Dermis microvascular lymphatic vessel endothelial cell (primary cell): ENCODE data around the gene GSTO1. TPM values are rescaled to one million over a fixed set of nuclear protein-coding genes. Genes with fewer than 3 reads are reported as not detected.

Experiments used
- DNase-seq, 2 donors: peaks; one replicate each; pipeline versions ENCODE4 v3.0.0 to v3.0.0-alpha.2; 2010; ENCODE audit warnings: low read depth in 2 of 2
- total RNA-seq: library from RNA; depleted of rRNA; stranded (reverse); fragments of >200 nt; gene quantifications from 2 replicates; pipeline ENCODE4 v1.2.1, GENCODE V29; 2014

GSTO1 gene
- total RNA-seq, 1 donor from 2014 or later = 267 TPM

DNA sequence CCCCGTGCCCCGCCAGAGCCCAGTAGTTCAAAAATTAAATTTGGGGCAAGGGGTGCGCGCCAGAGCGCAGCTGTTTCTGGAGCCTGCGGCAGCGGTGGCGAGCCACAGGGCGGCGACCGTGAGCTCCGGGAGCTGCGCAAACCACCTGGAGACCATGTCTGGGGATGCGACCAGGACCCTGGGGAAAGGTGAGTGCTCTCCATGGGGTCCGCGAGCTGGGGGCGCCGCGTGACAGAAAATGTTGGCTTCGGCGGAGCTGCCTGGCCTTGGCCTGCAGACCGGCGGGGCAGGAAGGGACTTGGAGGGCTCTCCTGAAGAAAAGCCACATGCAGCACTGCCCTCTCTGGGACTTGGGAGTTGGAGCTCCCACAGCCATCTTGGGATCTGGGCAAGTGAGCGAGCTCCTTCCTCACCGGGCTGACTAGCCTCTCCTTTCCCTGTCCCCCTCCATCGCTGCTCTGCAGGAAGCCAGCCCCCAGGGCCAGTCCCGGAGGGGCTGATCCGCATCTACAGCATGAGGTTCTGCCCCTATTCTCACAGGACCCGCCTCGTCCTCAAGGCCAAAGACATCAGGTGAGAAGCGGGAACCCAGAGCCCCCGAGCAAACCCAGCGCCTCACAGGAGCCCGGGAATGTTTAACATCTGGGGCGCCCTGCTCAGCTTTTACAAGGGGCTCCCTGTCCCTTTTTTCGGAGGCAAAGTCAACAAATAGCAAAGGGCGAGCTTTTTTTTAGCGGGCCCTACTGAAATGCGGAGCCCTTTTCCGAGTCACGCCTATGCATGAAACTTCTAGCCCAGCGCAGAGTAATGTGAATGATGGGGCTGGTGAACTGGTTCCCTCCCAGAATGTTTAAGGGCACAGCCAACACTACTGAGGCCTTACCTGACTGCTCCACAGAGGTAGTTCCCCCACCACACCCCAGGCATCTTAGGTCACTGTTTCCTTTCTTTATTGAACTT is 20.4 kb downstream of the GSTO1 start:
- DNase-seq = peak in 1 of 2 donors; percentile 37

DNA sequence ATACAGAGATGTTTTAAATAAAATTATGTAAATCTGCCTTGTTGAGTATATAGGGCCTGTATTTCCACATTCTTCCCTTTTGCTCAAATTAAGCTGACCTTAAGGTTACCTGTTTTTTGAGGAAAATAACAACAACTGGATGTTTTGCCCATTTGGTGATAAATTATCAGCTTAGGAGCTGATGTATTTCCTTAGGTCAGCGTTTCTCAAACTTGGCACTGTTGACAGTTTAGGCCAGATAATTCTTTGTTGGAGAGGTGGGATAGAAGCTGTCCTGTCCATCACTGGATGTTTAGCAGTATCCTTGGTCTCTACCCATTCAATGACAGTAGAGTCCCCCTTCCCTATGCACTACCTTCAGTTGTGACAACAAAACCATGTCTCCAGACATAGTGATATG is 21.5 kb downstream of the GSTO1 start:
- no peak for DNase-seq

DNA sequence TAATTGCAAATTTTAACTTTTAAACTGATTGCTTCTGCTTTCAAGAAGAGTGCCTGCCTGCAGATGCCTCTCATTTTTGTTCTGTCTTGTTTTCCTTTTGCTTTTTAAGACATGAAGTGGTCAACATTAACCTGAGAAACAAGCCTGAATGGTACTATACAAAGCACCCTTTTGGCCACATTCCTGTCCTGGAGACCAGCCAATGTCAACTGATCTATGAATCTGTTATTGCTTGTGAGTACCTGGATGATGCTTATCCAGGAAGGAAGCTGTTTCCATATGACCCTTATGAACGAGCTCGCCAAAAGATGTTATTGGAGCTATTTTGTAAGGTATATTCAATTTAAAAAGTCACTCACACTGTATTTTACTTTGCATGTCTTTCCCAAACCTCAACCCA is 23.1 kb downstream of the GSTO1 start:
- DNase-seq = no peak

DNA sequence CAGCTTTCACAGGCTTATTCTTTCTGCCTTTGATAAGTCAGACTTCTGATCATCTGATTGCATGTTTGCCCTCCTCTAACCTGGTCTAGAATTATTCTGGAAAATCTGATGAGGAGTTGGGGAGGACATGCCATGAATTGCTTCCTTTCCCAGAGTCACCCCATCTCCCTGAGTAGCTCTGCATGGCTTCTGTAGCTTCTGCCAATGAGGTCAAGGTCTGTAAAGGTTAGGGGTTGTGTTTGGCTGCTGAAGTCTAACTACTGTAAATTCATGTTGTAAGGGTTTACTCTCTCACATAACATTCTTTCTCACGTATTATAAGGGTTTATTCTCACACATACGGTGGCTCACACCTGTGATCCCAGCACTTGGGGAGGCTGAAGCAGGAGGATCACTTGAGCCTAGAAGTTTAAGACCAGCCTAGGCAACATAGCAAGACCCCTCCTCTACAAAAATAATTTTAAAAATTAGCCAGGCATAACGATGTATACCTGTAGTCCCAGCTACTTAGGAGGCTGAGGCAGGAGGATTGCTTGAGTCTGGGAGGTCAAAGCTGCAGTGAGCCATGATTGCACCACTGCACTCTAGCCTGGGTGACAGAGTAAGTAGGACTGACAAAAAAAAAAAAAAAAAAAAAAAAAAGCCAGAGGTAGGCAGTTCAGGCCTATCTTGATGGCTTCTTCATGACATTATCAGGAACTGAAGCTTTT is 25.0 kb downstream of the GSTO1 start:
- DNase-seq = no peak

DNA sequence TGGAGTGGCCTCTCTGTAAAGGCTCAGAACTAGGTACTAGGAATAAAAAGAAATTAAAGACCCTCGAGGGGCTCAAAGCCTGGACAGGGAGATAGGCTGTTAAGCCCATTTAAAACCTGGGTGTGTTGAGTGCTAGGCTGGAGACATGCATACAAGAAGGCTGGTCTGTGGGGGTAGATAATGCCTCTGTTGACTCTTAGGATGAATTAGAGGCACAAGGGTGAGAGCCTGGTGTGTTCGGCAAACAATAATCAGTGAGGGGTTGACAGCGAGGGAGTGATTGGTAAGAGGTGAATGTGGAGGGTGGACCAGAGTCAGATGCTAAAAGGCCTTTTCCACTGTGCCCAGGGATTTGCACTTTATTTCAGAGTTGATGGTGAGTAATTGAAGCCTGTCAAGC is 27.0 kb downstream of the GSTO1 start:
- DNase-seq = no peak

DNA sequence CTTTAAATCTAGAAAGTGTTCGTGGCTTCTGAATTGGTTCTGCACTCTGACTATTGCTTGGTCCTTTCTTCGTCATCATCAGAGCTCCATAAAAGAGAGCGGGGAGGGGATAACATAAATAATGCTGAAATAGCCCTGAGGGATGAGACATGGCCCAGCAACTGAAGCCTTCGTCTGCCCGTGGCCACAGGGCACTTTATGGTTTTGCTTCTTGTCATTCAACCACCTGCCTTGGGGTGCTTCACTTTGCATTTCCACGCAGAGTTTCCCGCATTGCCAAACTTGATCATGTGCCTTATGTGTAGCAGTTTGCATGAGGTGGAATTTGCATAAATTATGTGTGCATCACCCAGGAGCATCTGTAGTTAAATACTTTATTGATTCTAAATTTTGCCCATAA is 30.2 kb downstream of the GSTO1 start:
- DNase-seq = no peak

DNA sequence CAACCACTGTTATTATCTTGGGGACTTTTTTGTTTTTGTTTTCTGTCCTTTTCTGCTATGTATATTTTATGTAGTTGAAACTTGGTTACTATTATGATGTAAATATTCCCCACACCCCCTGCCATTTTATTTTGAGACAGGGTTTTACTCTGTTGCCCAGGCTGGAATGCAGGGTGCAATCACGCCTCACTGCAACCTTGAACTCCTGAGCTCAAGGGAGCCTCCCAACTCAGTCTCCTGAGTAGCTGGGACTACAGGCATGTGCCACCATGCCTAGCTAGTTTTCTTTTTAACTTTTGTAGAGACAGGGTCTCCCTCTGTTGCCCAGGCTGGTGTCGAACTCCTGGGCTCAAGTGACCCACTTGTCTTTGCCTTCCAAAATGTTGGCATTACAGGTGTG is 32.2 kb downstream of the GSTO1 start:
- DNase-seq = no peak

DNA sequence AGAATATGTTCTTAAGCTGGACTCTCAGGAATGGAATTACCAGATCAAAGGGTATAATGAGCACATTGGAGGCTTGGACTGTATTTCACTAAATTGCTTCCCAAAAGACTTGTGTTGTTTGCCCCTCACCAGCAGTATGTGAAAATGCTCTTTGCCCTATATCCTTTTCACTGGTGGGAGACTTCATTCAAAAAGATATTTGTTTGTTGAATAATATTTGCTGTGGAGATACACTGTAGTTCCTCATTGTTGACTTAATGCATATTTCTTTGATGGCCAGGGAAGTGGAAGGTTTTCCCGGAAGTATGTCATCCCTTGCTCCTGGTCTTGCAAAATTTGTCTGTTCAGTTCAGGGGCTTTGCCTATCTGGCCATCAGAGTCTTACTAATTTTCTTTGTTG is 33.7 kb downstream of the GSTO1 start:
- no peak for DNase-seq

DNA sequence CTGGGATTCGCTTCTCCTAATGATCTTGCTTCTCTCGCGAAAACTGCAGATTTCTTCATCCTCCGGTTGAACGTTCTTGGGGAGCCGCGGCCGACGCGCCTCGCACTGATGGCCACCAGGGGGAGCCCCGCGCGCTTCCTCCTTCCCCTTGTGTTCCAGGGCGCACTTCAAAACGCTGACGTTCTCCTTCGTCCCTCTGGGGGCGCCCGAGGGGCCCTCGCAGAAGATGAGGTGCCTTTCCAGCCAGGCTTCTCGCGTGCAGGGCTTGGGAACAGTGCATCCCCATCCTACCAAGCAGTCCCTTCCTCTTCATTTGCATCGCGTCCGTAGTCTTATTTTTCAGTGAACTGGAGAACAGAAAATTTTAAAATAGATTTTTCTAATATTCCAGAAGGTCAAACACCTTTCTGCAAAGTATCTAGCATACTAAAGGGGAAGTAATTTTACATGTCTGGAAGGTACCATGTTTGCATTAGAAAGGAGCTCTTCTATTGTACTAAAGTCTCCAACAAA is 36.8 kb downstream of the GSTO1 start:
- DNase-seq = peak; percentile 54 to 84

DNA sequence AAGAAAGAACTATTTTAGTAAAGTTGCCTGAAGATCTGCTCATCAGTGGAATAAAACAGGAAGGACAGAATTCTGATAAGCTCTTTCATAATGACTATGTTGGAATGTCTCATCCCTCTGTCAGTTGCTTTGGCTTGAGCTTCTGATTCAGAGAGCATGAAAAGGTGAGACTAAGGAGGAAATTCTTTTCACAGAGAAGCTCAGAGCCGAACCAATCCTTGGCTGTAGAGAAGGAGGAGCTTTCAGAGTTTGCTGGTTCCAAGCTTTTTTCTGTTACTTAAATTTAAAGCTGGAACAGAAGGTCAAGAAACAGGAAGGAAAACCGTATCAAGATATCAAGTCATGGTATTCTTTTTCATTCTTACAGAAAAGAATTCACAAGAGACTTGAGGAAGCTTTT is 38.3 kb downstream of the GSTO1 start:
- peak in 1 of 2 donors; percentile 64 for DNase-seq

DNA sequence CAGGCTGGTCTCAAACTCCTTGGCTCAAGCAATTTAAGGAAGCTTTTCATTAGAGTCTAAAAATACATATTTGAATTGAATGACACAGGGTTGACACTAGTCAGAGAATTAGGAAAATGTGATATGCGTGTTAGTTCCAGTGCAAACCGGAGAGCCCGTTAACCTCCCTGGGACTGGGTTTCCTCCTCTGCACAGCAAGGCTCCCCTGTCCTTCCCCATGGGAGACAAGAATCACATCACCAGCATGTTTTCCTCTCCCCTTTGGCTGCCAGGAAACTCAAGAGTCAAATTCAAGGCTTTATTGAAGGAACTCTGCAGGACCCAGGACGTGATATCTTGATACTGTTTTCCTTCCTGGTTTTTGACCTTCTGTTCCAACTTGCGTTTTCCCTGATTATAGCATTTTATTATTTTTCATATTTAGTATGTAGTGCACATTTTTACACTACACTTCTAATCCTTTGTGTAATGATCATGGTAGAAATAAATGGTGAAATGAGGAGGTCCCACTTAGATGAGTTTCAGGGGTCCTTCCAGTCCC is 39.2 kb downstream of the GSTO1 start:
- DNase-seq = no peak

DNA sequence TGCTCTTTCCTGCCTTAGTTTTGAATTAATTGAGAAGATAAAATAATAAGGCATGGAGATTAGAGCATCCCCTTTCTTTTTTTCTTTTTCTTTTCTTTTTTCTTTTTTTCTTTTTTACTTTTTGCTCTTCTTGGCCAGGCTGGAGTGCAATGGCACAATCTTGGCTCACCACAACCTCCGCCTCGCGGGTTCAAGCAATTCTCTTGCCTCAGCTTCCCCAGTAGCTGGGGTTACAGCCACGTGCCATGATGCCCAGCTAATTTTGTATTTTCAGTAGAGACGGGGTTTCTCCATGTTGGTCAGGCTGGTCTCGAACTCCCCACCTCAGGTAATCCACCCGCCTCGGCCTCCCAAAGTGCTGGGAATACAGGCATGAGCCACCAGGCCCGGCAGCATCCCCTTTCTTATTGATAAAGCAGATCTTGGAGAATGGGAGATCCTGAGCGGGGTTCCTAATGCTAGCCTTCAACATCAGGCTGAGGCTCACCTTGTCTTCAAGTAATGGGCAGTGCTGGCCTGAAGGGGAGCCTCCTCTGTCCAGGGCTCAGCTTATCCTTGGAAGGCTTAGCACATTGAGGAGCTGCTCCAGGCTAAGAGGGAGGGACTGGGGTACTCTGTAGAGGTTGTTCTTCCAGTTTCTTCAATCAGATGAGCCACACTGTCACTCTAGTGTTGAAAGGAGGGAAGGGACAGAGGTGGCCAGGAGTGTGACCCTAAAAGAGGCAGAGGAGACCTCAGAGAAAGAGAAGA is 42.2 kb downstream of the GSTO1 start:
- no peak for DNase-seq

DNA sequence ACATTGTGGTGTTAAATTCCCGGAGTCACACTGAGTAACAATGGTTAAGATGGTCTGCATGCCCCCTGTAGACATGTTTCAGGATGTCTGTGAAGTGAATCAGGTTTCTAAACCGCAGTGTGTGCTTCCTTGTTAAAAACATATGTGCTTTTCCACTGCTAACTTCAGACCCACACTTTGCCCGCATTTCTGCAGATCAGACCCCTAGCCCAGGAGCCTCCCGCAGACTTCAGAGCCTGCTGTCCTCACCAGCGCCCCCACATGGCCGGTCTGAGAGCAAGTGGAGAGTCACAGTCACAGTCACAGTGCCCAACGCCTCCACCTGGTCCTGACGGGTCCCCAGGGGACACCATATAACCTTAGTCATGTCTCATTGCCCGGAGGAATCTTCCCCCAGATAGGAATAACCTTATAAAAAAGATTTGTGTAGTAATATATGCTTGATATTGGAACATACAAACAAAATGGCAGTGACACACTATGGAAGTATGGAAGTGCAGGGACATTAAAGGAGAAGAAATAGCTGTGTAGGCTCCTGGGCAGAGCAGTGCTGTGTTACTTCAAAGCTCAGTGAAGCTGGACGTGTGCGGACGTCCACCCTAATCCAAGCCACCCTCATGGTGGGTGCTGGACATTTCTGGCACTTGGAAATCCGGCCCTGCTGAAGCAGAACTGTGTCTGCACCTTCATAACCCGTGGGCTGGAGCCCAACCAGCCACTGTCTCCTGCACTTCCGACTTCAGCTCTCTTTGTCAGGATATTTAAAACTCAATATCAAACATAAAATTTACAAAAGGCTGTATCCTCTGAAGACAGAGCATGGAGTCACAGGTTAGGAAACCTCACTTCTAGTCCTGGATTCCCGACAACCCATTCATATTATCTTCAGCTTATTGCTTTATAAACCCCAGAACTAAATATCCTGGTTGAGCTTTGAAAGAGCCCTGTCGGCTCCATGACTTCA is 43.3 kb downstream of the GSTO1 start:
- DNase-seq = peak in 1 of 2 donors; percentile 53

DNA sequence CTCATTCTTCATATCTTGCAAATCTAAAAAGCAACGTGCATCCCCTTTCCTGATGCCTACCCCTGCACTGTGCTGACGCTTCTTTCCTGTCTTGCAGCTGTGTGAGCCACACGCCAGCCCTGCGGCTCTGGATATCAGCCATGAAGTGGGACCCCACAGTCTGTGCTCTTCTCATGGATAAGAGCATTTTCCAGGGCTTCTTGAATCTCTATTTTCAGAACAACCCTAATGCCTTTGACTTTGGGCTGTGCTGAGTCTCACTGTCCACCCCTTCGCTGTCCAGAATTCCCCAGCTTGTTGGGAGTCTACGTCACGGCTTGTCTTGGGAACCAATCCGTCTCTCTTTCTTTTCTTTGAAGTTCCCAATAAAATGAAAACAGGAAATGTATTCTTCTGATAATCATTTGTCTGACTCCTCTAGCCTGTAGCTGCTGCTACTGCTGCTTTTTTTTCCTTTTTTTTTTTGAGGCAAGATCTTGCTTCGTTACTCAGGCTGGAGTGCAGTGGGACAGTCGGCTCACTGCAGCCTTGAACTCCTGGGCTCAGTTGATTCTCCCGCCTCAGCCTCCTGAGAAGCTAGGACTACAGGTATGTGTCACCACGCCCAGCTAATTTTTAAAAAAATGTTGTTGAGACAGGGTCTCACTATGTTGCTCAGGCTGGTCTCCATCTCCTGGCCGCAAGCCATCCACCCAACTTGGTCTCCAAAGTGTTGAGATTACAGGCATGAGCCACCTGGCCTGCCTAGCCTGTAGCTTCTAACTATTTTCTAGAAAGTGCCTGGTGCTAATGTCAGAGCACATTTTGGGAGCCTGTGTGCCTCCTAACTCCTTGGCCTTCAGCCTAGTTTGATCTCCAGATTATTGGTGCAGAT is 44.6 kb downstream of the GSTO1 start:
- peak; percentile 65 to 86 for DNase-seq

DNA sequence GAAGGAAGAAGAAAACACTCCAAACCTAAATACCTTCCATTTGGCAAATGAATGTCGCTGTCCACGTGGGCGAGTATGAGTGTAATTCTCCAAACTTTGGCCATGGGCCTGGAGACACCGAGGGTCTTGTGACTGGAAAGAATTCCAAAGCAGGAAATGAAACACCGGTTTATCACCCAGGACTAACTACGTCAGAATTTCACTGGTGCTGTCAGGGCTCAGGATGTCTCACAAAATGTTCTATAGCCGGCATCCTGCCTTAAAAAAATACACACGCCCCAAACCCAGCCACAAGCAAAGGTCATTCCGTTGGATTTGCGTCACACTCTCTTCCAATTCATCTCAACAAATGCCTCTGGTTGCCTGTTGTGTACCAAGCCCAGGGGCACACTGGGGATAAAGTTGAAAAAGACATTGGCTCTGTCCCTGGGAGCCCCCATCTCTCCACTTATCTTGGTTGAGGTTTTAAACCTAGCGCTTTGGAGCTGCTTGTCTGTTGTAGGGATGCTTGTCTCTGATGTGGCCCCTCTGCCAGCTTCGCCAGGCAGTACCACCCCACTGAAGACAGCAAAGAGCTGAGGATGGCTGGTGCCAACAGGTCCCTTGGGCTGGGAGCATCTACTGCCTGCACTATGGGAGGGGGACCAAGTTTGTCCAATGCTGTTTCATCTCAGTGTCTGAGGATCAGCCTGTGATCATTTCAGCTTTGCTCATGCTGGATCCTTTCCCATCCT is 45.5 kb downstream of the GSTO1 start:
- peak; percentile 98 to 99 for DNase-seq

DNA sequence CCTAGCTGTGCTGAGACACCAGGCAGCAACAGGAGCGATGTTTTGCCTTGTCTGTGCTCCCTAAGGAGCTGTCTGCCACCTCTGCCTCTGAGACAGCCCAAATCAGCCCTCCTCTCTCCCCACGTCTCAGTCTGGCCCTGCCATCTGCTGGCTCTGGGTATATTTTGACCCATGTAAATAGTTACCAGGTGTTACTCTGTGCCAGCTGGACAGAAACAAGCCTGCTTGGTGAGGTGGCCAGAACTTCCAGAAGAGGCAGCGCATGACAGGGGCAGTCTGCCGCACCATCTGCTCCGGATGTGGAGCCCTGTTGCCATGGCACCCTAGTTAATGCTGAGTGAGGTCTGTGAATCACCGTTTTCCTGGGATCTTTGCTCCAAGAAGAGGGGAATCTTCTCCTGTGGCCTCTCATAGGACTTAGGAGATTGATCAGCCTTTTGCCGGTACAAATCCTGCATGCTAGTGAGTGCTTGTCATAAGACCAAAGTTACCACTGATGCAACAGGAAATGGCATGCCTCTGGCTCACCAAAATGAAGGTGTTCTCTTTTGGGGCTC is 46.1 kb downstream of the GSTO1 start:
- DNase-seq = peak; percentile 86 to 97

DNA sequence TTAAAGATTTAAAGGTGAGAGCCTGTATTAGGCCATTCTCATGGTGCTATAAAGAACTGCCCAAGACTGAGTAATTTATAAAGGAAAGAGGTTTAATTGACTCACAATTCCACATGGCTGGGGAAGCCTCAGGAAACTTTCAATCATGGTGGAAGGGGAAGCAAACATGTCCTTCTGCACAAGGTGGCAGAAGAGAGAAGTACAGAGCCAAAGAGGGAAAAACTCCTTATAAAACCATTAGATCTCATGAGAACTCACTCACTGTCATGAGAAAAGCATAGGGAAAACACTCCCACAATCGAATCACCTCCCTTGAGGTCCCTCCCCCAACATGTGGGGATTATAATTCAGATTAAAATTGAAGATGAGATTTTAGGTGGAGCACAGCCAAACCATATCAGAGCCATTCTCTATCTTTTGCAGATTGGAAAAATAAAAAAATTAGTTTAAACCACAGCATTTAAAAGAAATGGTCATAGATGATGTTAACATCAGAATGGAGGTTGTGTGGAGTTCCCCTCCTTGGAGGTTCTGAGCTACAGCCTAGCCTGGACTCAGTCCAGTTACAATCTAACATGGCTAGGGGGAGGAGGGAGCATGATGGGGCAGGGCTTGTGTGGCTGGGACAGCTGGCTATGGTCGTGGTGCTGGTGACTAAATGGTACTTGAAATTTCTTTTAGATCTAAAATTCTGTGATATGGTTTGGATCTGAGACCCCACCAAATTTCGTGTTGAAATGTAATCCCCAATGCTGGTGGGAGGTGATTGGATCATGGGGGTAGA is 47.4 kb downstream of the GSTO1 start:
- no peak for DNase-seq
